NCI-H82 treated with DMSO at 0.1 percent for 48 hours (cell line): ENCODE results near the gene TRPC4.

Experiments
- DNase-seq: peaks from one replicate; lab custom pipeline; 2025; ENCODE audit not compliant: unreplicated experiment; lab: John Stamatoyannopoulos, UW

Gene TRPC4

GRCh38 chr13:37869756-37870488, at the start of gene TRPC4:
TSS of gene TRPC4 (minus strand) at chr13:37869772. CDS start at chr13:37783333, 86,439 bp downstream.
- DNase-seq, result peak; percentile 44

- DNase-seq, result no peak
These were observed 49.2 kb upstream of the TRPC4 start for GRCh38 chr13:37918751-37919150.

GRCh38 chr13:37918116-37918714, 48.6 kb upstream of the TRPC4 start:
- DNase-seq, result no peak

DNA sequence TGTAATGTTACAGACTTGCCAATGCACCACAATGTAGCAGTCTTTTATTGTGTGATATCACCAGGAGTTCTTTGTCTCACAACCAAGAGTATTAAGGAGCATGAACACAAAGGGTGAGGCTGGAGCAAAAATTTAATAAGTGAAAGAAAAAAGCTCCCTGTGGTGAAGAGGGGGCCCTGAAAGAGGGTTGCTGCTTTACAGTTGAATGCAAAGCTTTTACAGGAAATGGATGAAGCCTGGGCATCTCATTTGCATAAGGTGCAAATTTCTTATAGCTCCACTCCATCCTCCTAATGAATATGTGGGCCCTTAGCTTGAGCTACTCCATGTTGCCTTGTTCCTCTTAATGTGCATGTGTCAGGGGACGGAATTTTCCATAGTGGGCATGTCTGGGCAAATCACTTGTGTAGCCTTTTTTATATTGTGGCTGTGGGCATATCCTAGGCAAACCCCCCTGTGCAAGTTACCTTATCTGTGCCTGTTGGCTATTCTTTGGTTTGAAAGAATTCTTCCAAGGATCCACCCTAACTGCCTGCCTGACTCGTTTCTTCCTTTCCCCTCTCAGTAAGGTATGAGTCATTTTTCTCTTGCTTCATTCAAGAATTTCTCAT, 45.3 kb upstream of the TRPC4 start:
- DNase-seq, result no peak

GRCh38 chr13:37910790-37911189, 41.2 kb upstream of the TRPC4 start:
- no peak for DNase-seq

GRCh38 chr13:37906880-37907279, 37.3 kb upstream of the TRPC4 start:
- DNase-seq, result no peak

DNA sequence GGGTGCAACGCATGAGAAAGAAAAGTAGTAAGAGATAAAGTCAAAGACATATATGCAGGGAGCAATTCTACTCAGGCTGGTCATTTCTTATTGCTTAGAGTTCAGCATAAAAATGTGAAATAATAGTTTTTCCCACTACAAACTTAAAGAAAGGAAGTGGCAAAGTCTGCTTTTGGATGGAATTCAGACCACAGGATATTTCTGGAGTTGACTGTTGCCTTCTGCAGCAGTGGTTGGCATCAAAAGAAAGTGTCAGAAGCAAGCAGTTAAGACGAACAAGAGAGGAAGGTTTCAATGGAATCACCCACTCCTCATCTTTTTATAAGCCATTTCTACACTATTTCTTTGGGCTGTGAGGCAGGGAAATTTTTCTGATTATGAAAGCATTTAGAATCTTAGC, 36.2 kb upstream of the TRPC4 start:
- no peak for DNase-seq

GRCh38 chr13:37899753-37900152, 30.2 kb upstream of the TRPC4 start:
- DNase-seq, result no peak

DNA sequence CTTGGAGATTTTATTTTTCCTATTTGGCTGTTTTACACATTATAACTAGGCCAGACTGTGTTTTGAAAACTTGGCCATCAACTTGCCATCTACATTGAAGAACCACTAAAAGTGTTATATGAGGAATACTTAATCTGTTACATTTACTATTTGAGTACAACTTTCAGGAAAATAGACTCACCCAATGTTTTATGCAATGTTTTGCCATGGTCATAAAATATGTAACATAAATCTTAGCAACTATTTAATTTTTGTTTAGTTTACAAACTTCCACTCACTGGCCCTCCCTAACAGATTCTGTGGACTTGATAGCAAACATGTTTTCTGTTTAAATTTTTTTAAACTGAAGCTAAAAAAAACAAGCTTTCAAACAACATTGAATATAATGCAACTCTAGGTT, 23.7 kb upstream of the TRPC4 start:
- DNase-seq, result no peak

GRCh38 chr13:37889820-37890219, 20.2 kb upstream of the TRPC4 start:
- no peak for DNase-seq

GRCh38 chr13:37889102-37889501, 19.5 kb upstream of the TRPC4 start:
- no peak for DNase-seq

GRCh38 chr13:37886879-37887278, 17.3 kb upstream of the TRPC4 start:
- no peak for DNase-seq

DNA sequence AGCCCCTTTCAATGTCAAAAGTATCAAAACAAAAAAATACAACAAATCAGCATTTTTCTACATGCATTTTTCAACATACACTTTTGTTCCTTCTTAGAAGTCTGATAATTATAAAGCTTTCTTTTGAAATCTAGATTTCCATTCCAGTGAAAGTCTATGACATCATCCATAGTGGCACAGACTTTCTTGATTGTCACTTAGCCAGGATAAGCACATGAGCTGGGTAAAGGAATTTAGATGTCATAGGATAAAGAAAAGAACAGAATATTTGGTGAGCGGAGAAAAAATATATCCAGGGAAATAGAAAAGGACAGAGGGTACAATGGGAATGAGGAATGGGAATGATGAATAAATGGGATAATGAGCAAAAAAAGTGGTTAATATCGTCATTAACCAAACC, 15.1 kb upstream of the TRPC4 start:
- no peak for DNase-seq

DNA sequence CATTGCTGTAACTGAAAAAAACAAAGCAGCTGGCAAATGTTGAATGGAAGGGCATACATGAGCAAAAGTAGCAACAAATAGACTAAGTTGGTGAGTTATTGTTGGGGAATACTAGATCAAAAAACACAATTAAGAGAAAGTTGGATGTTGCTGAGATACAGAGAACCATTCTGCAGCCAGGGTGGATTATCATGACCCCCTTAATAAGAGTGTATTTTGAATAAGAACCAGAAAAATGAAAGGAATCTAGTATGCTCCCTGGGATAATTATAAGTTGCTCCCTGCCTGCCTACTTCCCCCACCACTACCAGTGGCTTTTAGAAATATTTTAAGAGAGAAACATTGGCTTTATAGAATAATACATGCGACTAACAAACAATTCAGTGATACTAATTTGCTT, 14.5 kb upstream of the TRPC4 start:
- no peak for DNase-seq

DNA sequence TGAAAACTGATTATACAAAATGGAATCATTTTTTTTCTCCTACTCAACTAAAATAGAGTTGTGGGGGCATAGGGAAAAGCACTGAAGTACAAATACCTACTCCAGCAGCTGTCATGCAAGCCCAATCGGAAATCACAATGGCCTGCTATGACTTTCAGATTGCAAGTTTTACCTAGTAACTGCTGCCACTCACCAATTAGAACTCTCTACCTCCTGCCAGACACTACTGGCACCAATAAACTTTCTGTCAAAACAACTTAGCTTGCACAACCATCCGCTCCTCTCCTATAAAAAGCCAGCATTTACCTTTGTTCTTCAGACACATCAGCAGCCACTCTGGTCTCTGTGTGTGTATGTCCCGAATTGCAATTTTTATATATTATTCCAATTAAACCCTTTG, 9.3 kb upstream of the TRPC4 start:
- no peak for DNase-seq

GRCh38 chr13:37878496-37878895, 8.9 kb upstream of the TRPC4 start:
- no peak for DNase-seq

DNA sequence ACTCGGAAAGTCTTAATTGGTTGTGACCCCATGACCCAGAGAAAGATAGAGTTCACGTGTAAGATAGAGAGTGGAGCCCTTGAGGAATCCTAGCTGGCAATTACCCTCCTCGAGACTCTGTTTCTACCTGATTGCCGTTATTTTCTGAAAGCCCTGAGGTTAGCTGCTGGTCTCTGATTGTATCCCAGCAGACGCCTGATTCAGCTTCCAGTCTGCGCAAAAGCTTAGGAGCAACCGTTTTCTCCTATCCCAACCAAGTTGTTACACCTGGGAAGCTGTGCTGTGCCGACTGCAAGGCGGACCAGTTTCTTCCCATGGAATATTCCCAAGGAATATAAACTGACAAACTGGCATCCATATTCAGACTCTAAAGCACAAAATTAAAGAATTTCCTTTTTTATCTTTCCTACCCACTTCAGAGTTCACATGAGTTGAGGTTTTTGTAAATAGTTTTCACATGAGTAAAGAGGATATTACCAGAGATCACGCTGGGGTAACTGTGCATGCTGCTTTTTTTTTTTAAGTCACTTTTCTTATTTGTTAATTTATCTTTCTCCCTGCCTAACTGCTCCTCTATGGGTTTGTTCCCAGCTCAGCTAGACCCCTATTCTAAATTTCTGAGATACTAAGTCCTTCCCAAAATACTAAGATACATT, 1.5 kb upstream of the TRPC4 start:
- DNase-seq, result no peak

DNA sequence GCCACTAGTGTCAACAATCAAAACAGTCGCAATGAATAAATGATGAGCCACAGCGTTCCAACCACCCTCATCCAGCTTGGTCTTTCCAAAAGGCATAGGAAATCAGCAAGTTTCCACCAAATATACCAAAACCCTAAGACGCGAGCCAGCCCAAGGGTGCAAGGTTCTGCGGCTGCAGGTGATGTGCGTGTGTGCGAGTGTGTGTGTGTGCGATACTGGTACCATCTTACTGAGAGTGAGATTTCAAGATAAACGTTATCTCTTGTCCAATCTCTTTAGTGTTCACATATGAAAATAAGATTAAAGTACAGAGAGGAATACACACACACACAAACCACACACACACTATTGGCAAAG, 895 bp upstream of the TRPC4 start:
- no peak for DNase-seq

GRCh38 chr13:37869506-37869755, 141 bp downstream of the TRPC4 start:
- no peak for DNase-seq

DNA sequence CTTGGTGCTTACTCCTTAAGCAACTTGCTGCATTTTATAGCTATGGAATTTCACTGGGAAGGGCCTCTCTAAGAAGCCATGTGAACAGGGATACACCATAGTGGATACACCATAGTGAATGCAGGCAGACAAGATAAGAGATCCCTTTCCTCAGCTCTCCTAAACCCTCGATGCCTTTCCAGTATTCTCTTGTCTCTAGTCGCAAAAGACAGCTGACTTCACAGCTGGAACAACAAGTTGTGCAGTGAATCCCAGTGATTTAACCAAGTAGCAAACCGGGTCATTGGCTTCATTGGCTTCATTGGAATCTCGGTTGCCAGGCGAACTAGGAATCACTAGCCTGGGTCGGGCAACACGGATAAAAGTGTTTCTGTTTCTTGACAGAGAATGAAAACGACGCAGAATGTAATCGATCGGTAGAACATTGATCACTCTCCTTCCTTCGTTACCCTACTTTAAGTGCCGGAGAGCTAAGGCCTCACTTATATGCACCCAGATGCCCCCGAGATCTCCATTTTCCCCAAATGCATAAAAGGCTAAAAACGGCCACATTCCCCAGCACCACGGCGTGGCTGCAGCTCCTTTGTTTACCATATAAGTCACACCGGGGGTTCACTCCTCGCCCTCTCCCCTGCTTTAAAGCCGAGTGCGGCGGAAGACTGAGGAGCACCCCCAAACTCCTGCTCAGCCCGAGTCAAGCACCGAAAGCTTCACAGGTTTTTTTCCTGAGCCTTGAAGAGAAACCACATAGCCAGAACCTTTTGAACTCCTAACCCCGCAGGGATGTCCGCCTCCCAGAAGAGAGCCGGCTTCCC, 674 bp downstream of the TRPC4 start:
- no peak for DNase-seq

DNA sequence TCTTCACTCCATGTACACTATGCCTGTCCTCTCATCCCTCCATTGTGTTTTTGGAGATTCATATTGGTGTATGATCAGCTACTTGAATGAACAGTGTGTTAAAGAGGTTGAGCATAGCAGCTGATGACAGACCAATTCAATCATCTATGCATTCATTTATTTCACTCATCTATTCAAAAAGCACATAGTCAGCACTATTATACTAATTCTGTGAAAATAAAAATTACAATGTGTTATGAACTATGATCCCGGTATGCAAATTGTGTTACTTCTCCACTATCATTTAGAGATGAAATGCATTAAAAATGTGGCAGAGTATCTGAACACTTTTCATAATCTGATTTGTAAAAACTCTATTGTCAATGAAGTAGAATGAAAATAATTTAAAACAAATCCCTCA, 5.9 kb downstream of the TRPC4 start:
- DNase-seq, result no peak

DNA sequence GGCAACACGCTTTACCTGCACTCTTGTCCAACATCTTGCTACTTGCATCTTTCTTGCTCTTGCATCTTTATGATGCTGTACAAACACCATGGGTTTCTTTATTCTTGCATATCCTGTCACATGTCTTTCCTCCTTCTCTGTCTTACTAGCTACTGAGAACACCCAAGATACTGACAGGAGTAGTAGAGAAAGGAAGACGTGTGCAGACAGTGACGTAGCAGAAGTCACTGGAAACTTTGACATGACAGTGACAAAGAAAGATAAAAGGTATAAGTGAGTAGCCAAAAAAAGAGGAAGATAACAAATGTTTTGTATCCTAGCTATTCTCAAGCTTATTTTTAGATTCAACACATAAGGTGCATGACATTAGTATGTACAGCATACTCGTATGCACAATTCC, 34.2 kb downstream of the TRPC4 start:
- no peak for DNase-seq
